GM20431 (cell line): Measurements from ENCODE around the gene WNT10A.
"Not testable (repeated sequence)": the region's sequence is repeated elsewhere in the genome, so short reads cannot be mapped to it uniquely, and the experiment has no call there.

Experiments
- in situ Hi-C: fragments of 300-500 bp; cut with MseI, MboI; formaldehyde crosslinking; loops from one replicate; pipeline ENCODE4 v1.15.0; 2020; ENCODE audit warnings: low sequenced_read_pairs; ENCODE audit not compliant: unreplicated experiment

Gene WNT10A

GRCh38 chr2:218920504-218920903, 39.9 kb downstream of the WNT10A start:
- in situ Hi-C loops = no loop called here

DNA sequence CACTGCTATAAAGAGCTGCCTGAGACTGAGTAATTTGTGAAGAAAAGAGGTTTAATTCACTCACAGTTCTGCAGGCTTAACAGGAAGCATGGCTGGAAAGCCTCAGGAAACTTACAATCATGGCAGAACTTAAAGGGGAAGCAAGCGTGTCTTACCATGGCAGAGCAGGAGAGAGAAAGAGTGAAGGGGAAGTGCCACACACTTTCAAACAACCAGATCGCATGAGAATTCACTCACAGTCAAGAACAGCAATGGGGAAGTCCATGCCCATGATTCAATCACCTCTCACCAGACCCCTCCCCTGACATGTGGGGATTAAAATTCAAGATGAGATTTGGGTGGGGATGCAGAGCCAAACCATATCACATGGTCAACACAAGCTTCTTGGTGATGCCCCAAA, 44.1 kb downstream of the WNT10A start:
- in situ Hi-C loops = no loop called here

DNA sequence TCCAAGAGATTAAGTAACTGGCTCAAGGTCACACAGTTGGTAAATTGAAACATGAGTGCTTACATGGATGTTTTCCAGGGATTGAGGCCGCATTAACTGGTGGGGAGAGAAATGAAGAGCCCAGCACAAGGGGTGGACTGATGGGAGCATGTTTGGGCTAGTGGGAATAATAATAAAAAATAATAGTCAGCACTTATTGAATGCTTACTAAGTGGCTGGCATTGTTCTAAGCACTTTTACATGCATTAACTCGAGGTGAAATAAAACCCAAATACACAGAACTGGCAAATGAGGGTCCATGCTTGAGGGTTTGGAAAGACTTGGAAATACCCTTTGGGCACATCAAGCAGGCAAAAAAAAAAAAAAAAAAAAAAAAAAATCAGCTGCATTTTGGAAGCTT, 44.8 kb downstream of the WNT10A start:
- in situ Hi-C loops = no loop called here

DNA sequence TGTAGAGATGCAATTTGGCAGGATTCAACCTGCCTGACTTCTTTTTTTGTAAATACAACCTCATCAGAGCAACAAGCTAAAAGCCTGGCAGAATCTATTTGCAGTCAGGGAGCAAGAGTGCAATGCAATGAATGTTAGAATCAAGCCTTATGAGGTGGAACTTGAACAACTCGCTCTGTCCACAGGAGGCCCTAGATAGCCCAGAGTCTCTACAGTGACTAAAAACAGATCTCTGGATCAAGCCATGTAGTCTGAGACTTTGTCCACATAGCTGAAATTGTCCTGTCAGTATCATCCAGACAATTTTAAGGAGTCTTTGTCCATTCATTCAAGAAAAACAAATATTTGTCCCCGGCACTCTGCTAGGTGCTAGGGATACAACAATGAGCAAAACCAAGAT, 46.8 kb downstream of the WNT10A start:
- in situ Hi-C loops = no loop called here

DNA sequence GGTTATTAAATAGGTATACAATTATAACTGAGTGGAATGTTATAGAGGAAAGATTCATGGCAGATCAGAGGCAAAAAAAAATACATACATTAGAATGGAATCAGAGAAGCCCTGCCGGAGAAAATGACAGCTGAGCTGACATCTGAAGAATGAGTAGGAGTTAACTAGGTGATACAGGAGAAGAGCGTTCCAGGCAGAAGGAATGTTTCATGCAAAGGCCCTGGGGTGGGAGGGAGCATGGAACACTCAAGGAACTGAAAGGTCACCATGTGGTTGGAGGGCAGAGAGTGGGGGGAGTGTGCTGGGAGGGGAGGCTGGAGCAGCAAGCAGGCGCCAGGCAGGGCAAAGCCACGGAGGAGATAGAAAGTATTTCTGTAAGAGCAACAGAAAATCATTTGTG, 47.2 kb downstream of the WNT10A start:
- in situ Hi-C loops = no loop called here

GRCh38 chr2:218930488-218930887, 49.8 kb downstream of the WNT10A start:
- in situ Hi-C loops = not testable (repeated sequence)

GRCh38 chr2:218931751-218932150, 51.1 kb downstream of the WNT10A start:
- in situ Hi-C loops = not testable (repeated sequence)
